ENCODE measurements around the gene RAB40B.

DNA sequence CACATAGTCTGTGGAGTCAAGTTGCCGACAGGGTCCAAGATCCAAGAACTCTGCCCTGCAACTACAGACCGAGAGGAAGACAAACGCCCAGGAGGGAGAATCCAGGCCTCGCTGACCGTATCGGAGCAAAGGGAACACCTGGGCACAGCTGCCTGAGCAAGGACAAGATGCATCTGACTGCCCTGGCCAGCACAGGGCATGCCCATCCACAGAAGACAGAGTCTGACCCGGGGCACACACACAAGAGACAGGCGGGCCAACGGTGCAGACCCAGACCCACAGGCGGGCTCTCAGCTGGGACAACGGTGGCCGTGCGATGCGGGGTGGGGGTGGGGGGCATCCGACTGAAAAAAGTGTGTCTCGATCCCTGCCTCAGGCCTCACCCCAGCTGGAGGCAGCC is 6.2 kb downstream of the RAB40B start:
- TF ChIP-seq, protein P1, sequence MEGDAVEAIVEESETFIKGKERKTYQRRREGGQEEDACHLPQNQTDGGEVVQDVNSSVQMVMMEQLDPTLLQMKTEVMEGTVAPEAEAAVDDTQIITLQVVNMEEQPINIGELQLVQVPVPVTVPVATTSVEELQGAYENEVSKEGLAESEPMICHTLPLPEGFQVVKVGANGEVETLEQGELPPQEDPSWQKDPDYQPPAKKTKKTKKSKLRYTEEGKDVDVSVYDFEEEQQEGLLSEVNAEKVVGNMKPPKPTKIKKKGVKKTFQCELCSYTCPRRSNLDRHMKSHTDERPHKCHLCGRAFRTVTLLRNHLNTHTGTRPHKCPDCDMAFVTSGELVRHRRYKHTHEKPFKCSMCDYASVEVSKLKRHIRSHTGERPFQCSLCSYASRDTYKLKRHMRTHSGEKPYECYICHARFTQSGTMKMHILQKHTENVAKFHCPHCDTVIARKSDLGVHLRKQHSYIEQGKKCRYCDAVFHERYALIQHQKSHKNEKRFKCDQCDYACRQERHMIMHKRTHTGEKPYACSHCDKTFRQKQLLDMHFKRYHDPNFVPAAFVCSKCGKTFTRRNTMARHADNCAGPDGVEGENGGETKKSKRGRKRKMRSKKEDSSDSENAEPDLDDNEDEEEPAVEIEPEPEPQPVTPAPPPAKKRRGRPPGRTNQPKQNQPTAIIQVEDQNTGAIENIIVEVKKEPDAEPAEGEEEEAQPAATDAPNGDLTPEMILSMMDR (IDR thresholded peaks at IDR 0.05), result no peak
- TF ChIP-seq POLR2A (IDR thresholded peaks at IDR 0.05), result no peak

All from uterus (tissue), 2 donors.